T-helper 17 cell (primary cell): ENCODE results near the gene PTP4A1. TPM values are rescaled to one million over a fixed set of nuclear protein-coding genes. Genes with fewer than 3 reads are reported as not detected.

Experiments used
- ATAC-seq: fragments of 150-1000 bp; cut with Tn5 transposase; 2 replicates; pipeline ENCODE4 v1.10.0; 2021; ENCODE audit warnings: mild to moderate bottlenecking, moderate library complexity
- DNase-seq, 3 donors: peaks; one replicate each; pipeline versions ENCODE4 v3.0.0 to v3.0.0-alpha.2; 2020 to 2021
- H3K9me3 ChIP-seq: one replicate; pipeline ENCODE4 v1.7.0; 2013; ENCODE audit warnings: low read length, mild to moderate bottlenecking; ENCODE audit not compliant: control insufficient read depth, poor library complexity, severe bottlenecking
- H3K27ac Mint-ChIP-seq: one replicate; pipeline ENCODE4 v1.8.0; 2022; ENCODE audit warnings: mild to moderate bottlenecking, moderate library complexity, mixed read lengths
- H3K27me3 Mint-ChIP-seq: one replicate; pipeline ENCODE4 v1.8.0; 2022; ENCODE audit warnings: mixed read lengths
- H3K36me3 Mint-ChIP-seq: one replicate; pipeline ENCODE4 v1.8.0; 2022; ENCODE audit warnings: low read depth, mixed read lengths
- H3K4me1 Mint-ChIP-seq: one replicate; pipeline ENCODE4 v1.8.0; 2022; ENCODE audit warnings: mild to moderate bottlenecking, mixed read lengths
- H3K4me3 Mint-ChIP-seq: one replicate; pipeline ENCODE4 v1.8.0; 2022; ENCODE audit warnings: mild to moderate bottlenecking, moderate library complexity, mixed read lengths
- total RNA-seq, 4 donors: library from RNA in 2 of 4; stranded (reverse) in 2 of 4; gene quantifications; one replicate each; pipeline ENCODE4 v1.2.3 and lab custom pipeline; 2022 to 2026

Gene PTP4A1
- total RNA-seq, 2 donors from 2014 or later, result 112 to 129 TPM

DNA sequence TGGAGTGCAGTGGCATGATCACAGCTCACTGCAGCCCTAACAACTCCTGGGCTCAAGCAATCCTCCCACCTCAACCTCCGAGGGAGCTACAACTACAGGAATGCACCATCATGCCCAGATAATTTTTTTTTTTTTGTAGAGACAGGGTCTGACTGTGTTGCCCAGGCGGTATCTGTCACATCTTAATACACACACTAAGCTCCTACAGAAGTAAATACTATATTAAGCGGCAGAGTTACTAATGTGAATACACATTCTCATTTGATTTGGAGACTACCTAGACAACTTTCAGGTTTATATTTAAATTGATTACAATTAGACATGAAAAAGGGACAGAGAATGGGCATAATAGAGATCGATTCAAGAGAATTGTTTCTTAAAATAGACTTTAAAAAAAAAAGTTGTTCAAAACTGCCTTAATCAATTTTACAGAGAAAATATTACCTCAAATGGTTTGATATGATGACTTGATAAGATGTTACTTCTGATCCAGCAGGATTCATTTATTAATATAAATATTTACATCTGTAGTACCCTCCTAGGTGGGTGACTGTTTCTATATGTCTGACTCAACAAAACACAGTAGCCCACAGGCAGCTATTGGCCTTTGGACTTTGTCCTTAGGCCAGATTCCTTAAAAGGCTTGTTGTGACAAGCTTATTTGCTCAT lies 7.1 kb upstream of the PTP4A1 start:
- H3K9me3 ChIP-seq, result no peaks in the 10 kb centered on the region
- Mint-ChIP-seq H3K36me3 (peaks cover 2% of the 10 kb centered on the region), H3K27ac (no peak overlapping the region), H3K27me3 (peaks cover 30% of the 10 kb centered on the region), H3K4me1 (peaks cover 3% of the 10 kb centered on the region), H3K4me3 (no peak overlapping the region)
- ATAC-seq (no peak), DNase-seq (no peak)

DNA sequence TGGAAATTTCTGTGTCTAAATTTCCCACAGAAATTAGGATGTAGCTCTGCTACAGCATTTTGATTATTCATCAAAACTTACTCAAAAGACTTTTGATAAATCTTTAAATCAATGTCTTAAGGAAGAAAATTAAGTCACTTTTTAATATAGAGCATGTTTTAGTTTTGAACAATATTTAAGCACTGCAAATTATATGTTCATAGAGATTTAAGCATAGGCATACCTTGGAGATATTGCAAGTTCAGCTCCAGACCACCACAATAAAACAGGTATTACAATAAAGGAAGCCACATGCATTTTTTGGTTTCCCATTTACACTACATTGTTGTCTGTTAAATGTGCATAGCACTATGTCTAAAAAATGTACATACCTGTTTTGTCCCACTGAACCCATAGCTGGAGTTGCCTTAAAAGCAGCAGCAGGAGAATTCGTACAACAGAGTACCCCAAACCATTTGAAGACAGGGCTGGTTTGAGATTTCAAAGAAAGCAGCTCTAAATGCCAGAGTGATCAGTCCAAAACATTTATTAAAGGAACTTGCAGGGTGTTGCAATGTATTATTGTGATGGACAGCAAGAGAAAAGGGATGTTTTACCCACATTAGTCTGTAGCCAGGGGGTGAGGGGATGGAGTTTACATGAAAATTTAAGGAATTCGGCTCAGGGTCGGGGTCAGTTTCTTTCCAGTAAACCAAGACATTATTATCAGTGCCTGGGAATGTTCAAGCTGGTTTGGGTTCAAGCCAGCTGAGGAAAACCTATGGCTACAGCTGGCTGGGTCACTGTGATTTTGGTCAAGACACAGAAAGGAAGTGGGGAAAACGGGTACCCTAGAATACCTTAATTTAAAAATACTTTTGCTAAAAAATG lies 6.3 kb upstream of the PTP4A1 start:
- ATAC-seq (no peak), DNase-seq (no peak)
- peaks cover 3% of the 10 kb centered on the region for H3K4me1 Mint-ChIP-seq
- H3K27ac Mint-ChIP-seq, result no peak overlapping the region
- no peak overlapping the region for H3K4me3 Mint-ChIP-seq
- peaks cover 24% of the 10 kb centered on the region for H3K27me3 Mint-ChIP-seq
- H3K36me3 Mint-ChIP-seq, result peaks cover 2% of the 10 kb centered on the region
- no peaks in the 10 kb centered on the region for H3K9me3 ChIP-seq

- peaks cover 15% of the 10 kb centered on the region for H3K27me3 Mint-ChIP-seq
- no peak overlapping the region for H3K4me3 Mint-ChIP-seq
- H3K9me3 ChIP-seq, result no peaks in the 10 kb centered on the region
- no peak for ATAC-seq
- DNase-seq, result no peak
- H3K27ac Mint-ChIP-seq, result no peak overlapping the region
- H3K36me3 Mint-ChIP-seq, result peaks cover 2% of the 10 kb centered on the region
- peaks cover 9% of the 10 kb centered on the region for H3K4me1 Mint-ChIP-seq
These were observed 4.3 kb upstream of the PTP4A1 start for GRCh38 chr6:63567966-63568365.

DNA sequence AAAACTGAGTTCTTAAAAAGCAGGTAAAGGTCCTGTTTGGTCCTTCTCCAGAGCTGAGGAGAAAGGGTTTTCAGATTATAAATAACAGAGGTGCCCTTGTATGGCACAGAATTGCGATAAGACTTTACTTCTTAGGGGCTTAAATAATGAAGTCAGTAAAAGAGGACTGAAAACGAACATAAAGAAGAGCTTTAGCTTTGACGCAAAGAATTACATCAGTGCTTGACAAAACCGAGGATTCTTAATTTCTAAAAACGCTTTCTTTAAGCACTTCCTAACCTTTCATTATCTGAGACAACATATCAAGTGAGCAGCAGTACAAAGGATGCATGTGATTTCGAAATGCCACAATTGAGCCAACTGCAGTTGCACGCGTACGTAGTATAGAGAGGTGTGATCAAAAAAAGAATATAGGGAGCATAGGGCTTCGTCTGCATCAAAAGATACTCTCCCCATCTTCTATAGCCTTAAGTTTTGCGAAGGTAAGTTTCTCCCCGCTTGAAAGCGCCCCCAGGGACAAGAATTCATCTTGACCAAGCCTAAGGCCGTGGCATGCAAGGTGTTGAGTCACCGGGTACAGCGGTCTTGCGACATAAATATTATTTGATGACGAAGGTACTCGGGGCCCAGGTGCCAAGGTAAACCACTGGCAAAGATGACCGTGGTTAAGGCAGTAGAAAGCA lies 778 bp upstream of the PTP4A1 start:
- Mint-ChIP-seq H3K4me3 (peak overlapping the region; percentile 95), H3K27ac (peak overlapping the region; percentile 89), H3K4me1 (peaks cover 22% of the 10 kb centered on the region), H3K27me3 (no peaks in the 10 kb centered on the region), H3K36me3 (no peaks in the 10 kb centered on the region)
- no peaks in the 10 kb centered on the region for H3K9me3 ChIP-seq
- no peak for ATAC-seq
- peak in 2 of 3 donors; percentile 16 to 20 for DNase-seq

DNA sequence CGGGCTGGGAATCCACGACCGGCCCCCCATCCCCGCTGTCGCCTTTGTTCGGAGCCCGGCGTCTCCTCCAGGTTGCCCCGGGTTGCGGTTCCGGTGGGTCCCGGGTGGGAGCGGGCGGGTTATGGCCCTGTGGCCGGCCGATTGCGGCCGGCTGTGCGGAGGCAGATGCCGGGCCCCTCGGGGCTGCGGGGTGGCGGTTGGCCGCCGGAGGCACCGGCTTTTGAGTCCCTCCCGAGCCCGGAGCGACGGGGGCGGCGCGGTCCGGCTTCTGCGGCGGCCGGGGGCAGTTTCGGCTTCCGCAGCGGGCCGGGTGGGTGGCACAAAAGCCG lies 431 bp downstream of the PTP4A1 start:
- Mint-ChIP-seq H3K27ac (peak overlapping the region; percentile 89), H3K36me3 (no peaks in the 10 kb centered on the region), H3K27me3 (no peaks in the 10 kb centered on the region), H3K4me3 (peak overlapping the region; percentile 95), H3K4me1 (peaks cover 24% of the 10 kb centered on the region)
- ATAC-seq (peak; percentile 1), DNase-seq (no peak)
- no peaks in the 10 kb centered on the region for H3K9me3 ChIP-seq

GRCh38 chr6:63573076-63573898 lies 1.0 kb downstream of the PTP4A1 start:
- Mint-ChIP-seq H3K27ac (peak overlapping the region; percentile 89), H3K36me3 (no peaks in the 10 kb centered on the region), H3K4me3 (peak overlapping the region; percentile 95), H3K27me3 (no peaks in the 10 kb centered on the region), H3K4me1 (peaks cover 24% of the 10 kb centered on the region)
- ATAC-seq (peak; percentile 36), DNase-seq (peak; percentile 43 to 60 (median 58))
- H3K9me3 ChIP-seq, result no peaks in the 10 kb centered on the region

DNA sequence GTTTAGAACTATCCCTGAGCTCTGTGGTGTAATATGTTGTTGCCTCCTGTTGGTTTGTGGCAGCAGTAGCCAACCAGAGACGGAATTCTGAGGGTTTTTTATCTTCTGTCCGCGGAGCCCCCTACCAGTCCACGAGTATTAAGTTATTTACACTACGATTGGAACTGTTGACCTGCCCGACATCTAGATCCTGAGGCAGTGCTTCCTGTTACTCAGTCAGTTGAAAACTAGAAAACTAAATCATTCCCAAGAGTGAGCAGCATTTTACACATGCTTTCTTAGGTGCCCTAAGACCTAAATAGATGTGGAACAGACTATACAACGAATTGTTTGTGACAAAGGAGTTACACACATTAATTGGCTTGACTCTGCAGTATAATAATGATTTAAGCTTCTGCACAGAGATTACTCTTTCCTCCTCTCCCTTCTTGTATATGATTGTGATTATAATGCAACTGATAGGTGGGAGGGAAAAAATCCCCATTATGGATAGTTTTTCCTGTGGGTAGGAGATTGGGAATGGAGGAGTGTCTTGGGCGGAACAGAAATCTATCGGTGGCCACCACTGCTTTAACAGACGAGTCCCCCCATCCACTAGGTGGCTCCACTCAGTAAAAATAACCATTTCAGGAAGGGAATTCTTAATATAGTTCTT lies 1.7 kb downstream of the PTP4A1 start:
- H3K4me3 Mint-ChIP-seq, result peak overlapping the region; percentile 95
- ATAC-seq, result peak; percentile 4

GRCh38 chr6:63574554-63574900 lies 2.2 kb downstream of the PTP4A1 start:
- H3K27me3 Mint-ChIP-seq, result no peaks in the 10 kb centered on the region
- no peak for ATAC-seq
- no peaks in the 10 kb centered on the region for H3K36me3 Mint-ChIP-seq
- peak overlapping the region; percentile 95 for H3K4me3 Mint-ChIP-seq
- H3K9me3 ChIP-seq, result no peaks in the 10 kb centered on the region
- H3K27ac Mint-ChIP-seq, result peak overlapping the region; percentile 89
- no peak for DNase-seq
- H3K4me1 Mint-ChIP-seq, result peaks cover 24% of the 10 kb centered on the region

More for the DNA sequence above, 1.7 kb downstream of the PTP4A1 start:
- DNase-seq, result peak in 1 of 3 donors; percentile 25
- H3K9me3 ChIP-seq, result no peaks in the 10 kb centered on the region
- Mint-ChIP-seq H3K27me3 (no peaks in the 10 kb centered on the region), H3K27ac (peak overlapping the region; percentile 89), H3K36me3 (no peaks in the 10 kb centered on the region), H3K4me1 (peaks cover 24% of the 10 kb centered on the region)

- Mint-ChIP-seq H3K4me3 (peak overlapping the region; percentile 33), H3K27ac (no peak overlapping the region), H3K36me3 (no peaks in the 10 kb centered on the region), H3K4me1 (peaks cover 23% of the 10 kb centered on the region), H3K27me3 (no peaks in the 10 kb centered on the region)
- no peaks in the 10 kb centered on the region for H3K9me3 ChIP-seq
- no peak for ATAC-seq
- no peak for DNase-seq
These were observed 4.0 kb downstream of the PTP4A1 start for GRCh38 chr6:63576147-63576772.

GRCh38 chr6:63576985-63577712 lies 4.9 kb downstream of the PTP4A1 start:
- peaks cover 15% of the 10 kb centered on the region for H3K4me1 Mint-ChIP-seq
- no peaks in the 10 kb centered on the region for H3K36me3 Mint-ChIP-seq
- H3K9me3 ChIP-seq, result no peaks in the 10 kb centered on the region
- no peak for ATAC-seq
- H3K27me3 Mint-ChIP-seq, result no peaks in the 10 kb centered on the region
- H3K27ac Mint-ChIP-seq, result no peak overlapping the region
- DNase-seq, result no peak
- no peak overlapping the region for H3K4me3 Mint-ChIP-seq

- no peak for ATAC-seq
- H3K9me3 ChIP-seq, result no peaks in the 10 kb centered on the region
- Mint-ChIP-seq H3K4me3 (no peak overlapping the region), H3K36me3 (peaks cover 2% of the 10 kb centered on the region), H3K27ac (no peak overlapping the region), H3K27me3 (no peaks in the 10 kb centered on the region), H3K4me1 (peaks cover 15% of the 10 kb centered on the region)
- no peak for DNase-seq
These were observed 6.5 kb downstream of the PTP4A1 start for GRCh38 chr6:63578757-63579156.
